Liver (tissue), 9 donors: ENCODE data around the gene RAP1GAP2. TPM values are rescaled to one million over a fixed set of nuclear protein-coding genes. Genes with fewer than 3 reads are reported as not detected.

Experiments
- DNase-seq: peaks from one replicate; pipeline ENCODE4 v3.0.0-alpha.2; 2017; ENCODE audit warnings: low spot score
- H3K27ac ChIP-seq, 2 donors: one replicate each; pipeline ENCODE4 v1.7.0; 2013; ENCODE audit warnings: inconsistent platforms in 2 of 2, low read length in 2 of 2, control low read depth in 1 of 2, low read depth in 1 of 2, mild to moderate bottlenecking in 1 of 2
- H3K27me3 ChIP-seq, 4 donors: one replicate each; pipeline versions ENCODE4 v1.6.1 to v1.7.0; 2013; ENCODE audit warnings: low read length in 3 of 4, inconsistent platforms in 1 of 4, mild to moderate bottlenecking in 1 of 4, moderate library complexity in 1 of 4; ENCODE audit not compliant: control insufficient read depth in 4 of 4, insufficient read depth in 4 of 4
- H3K36me3 ChIP-seq, 4 donors: one replicate each; pipeline versions ENCODE4 v1.6.1 to v1.7.0; 2013; ENCODE audit warnings: low read length in 3 of 4, mild to moderate bottlenecking in 3 of 4, low read depth in 1 of 4, moderate library complexity in 1 of 4; ENCODE audit not compliant: control insufficient read depth in 4 of 4, insufficient read depth in 3 of 4
- H3K4me1 ChIP-seq, 4 donors: one replicate each; pipeline versions ENCODE4 v1.6.1 to v1.7.0; 2013; ENCODE audit warnings: low read length in 3 of 4, mild to moderate bottlenecking in 3 of 4, moderate library complexity in 1 of 4; ENCODE audit not compliant: control insufficient read depth in 4 of 4, insufficient read depth in 4 of 4
- H3K4me3 ChIP-seq, 3 donors: one replicate each; pipeline versions ENCODE4 v1.6.1 to v1.7.0; 2013; ENCODE audit warnings: low read length in 3 of 3, control low read depth in 1 of 3, low read depth in 1 of 3, mild to moderate bottlenecking in 1 of 3
- H3K9ac ChIP-seq, 2 donors: one replicate each; pipeline ENCODE4 v1.7.0; 2013; ENCODE audit warnings: low read length in 2 of 2, mild to moderate bottlenecking in 2 of 2, moderate library complexity in 2 of 2, control low read depth in 1 of 2, low read depth in 1 of 2
- H3K9me3 ChIP-seq, 4 donors: one replicate each; pipeline versions ENCODE4 v1.6.1 to v1.7.0; 2013; ENCODE audit warnings: low read length in 3 of 4; ENCODE audit not compliant: control insufficient read depth in 4 of 4
- ATF3 ChIP-seq: IDR thresholded peaks from 2 replicates; pipeline ENCODE4 v1.6.1; 2016; ENCODE audit warnings: antibody characterized with exemption
- CTCF ChIP-seq: fragments of 150-350 bp; IDR thresholded peaks from 2 replicates; pipeline ENCODE4 v1.5.1; 2017; ENCODE audit warnings: improper control_type of control experiment, low read depth, low read length; ENCODE audit not compliant: missing input control
- EGR1 ChIP-seq, 2 donors: IDR thresholded peaks; 2 replicates each; pipeline ENCODE4 v1.6.1; 2016 to 2018; ENCODE audit warnings: antibody characterized with exemption in 2 of 2, low read depth in 2 of 2
- FOXA1 ChIP-seq: IDR thresholded peaks from 2 replicates; pipeline ENCODE4 v1.6.1; 2016; ENCODE audit warnings: antibody characterized with exemption
- FOXA2 ChIP-seq: IDR thresholded peaks from 2 replicates; pipeline ENCODE4 v1.6.1; 2016; ENCODE audit warnings: antibody characterized with exemption
- GABPA ChIP-seq, 2 donors: IDR thresholded peaks in 1 of 2; conservative IDR thresholded peaks in 1 of 2; 2 replicates each; pipeline ENCODE4 v1.6.1; 2016; ENCODE audit warnings: antibody characterized with exemption in 2 of 2, mild to moderate bottlenecking in 1 of 2, moderate library complexity in 1 of 2
- HNF4A ChIP-seq, 2 donors: conservative IDR thresholded peaks; 2 replicates each; pipeline ENCODE4 v1.6.1; 2016; ENCODE audit warnings: antibody characterized with exemption in 2 of 2, mild to moderate bottlenecking in 2 of 2
- HNF4G ChIP-seq: IDR thresholded peaks from 2 replicates; pipeline ENCODE4 v1.6.1; 2016; ENCODE audit warnings: antibody characterized with exemption
- JUND ChIP-seq, 2 donors: IDR thresholded peaks; 2 replicates each; pipeline ENCODE4 v1.6.1; 2016; ENCODE audit warnings: antibody characterized with exemption in 2 of 2
- MAX ChIP-seq: IDR thresholded peaks from 2 replicates; pipeline ENCODE4 v1.6.1; 2016; ENCODE audit warnings: antibody characterized with exemption
- NR2F2 ChIP-seq: IDR thresholded peaks from 2 replicates; pipeline ENCODE4 v1.6.1; 2016; ENCODE audit warnings: antibody characterized with exemption
- RAD21 ChIP-seq, 2 donors: IDR thresholded peaks; 2 replicates each; pipeline ENCODE4 v1.6.1; 2016; ENCODE audit warnings: antibody characterized with exemption in 2 of 2, mild to moderate bottlenecking in 2 of 2
- RXRA ChIP-seq, 2 donors: IDR thresholded peaks; 2 replicates each; pipeline ENCODE4 v1.6.1; 2017 to 2018; ENCODE audit warnings: antibody characterized with exemption in 2 of 2, mild to moderate bottlenecking in 1 of 2
- SP1 ChIP-seq: IDR thresholded peaks from 2 replicates; pipeline ENCODE4 v1.6.1; 2018; ENCODE audit warnings: antibody characterized with exemption, mild to moderate bottlenecking
- TAF1 ChIP-seq: conservative IDR thresholded peaks from 2 replicates; pipeline ENCODE4 v1.6.1; 2016; ENCODE audit warnings: antibody characterized with exemption, mild to moderate bottlenecking
- YY1 ChIP-seq: IDR thresholded peaks from 2 replicates; pipeline ENCODE4 v1.6.1; 2016; ENCODE audit warnings: antibody characterized with exemption, mild to moderate bottlenecking
- ZBTB33 ChIP-seq: IDR thresholded peaks from 2 replicates; pipeline ENCODE4 v1.6.1; 2016; ENCODE audit warnings: antibody characterized with exemption
- WGBS: extraction: QIAGEN DNeasy Blood & Tissue Kit; methylation state at CpG from one replicate; pipeline ENCODE4 v1.1.7; 2013; 5-methylcytosine and 5-hydroxymethylcytosine counted together
- polyA plus RNA-seq, 2 donors: library from polyadenylated mRNA; stranded (reverse) in 1 of 2; unstranded in 1 of 2; fragments of 200-250 nt in 1 of 2; fragments of >200 nt in 1 of 2; fragmentation: Nextera tagmentation in 1 of 2; extraction: Ambion mirVana in 1 of 2; gene quantifications; one replicate each; pipeline versions ENCODE4 v1.2.1 to v1.2.3, GENCODE V29; 2013 to 2015
- total RNA-seq, 2 donors: library from RNA; depleted of rRNA; stranded (reverse); fragments of >200 nt; gene quantifications; one replicate each; pipeline ENCODE4 v1.2.3, GENCODE V29; 2014
- TF ChIP-seq, protein P1 (sequence below): IDR thresholded peaks from 2 replicates; pipeline ENCODE4 v1.6.1; 2016; ENCODE audit warnings: antibody characterized with exemption, mild to moderate bottlenecking
- donor health status: healthy.
- donor health status: healthy.
- donor health status: healthy.
- donor health status: healthy.
- donor health status: healthy.

Gene RAP1GAP2
- total and polyA plus RNA-seq, 4 donors = 0.56 to 1.7 (median 1.1) TPM

GRCh38 chr17:2749058-2749783, 47.0 kb upstream of the RAP1GAP2 start, which contains the start of gene CCDC92B:
Gene CCDC92B (minus strand): TSS chr17:2749652. CDS start chr17:2735145, 14,507 bp downstream.
- no peaks in the 10 kb centered on the region for H3K36me3 ChIP-seq
- TF ChIP-seq, protein P1, sequence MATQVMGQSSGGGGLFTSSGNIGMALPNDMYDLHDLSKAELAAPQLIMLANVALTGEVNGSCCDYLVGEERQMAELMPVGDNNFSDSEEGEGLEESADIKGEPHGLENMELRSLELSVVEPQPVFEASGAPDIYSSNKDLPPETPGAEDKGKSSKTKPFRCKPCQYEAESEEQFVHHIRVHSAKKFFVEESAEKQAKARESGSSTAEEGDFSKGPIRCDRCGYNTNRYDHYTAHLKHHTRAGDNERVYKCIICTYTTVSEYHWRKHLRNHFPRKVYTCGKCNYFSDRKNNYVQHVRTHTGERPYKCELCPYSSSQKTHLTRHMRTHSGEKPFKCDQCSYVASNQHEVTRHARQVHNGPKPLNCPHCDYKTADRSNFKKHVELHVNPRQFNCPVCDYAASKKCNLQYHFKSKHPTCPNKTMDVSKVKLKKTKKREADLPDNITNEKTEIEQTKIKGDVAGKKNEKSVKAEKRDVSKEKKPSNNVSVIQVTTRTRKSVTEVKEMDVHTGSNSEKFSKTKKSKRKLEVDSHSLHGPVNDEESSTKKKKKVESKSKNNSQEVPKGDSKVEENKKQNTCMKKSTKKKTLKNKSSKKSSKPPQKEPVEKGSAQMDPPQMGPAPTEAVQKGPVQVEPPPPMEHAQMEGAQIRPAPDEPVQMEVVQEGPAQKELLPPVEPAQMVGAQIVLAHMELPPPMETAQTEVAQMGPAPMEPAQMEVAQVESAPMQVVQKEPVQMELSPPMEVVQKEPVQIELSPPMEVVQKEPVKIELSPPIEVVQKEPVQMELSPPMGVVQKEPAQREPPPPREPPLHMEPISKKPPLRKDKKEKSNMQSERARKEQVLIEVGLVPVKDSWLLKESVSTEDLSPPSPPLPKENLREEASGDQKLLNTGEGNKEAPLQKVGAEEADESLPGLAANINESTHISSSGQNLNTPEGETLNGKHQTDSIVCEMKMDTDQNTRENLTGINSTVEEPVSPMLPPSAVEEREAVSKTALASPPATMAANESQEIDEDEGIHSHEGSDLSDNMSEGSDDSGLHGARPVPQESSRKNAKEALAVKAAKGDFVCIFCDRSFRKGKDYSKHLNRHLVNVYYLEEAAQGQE = no peak
- TF ChIP-seq ATF3 (no peak), ZBTB33 (no peak), RXRA (IDR thresholded peaks at IDR 0.05) (no peak), CTCF (no peak), FOXA2 (no peak), TAF1 (no peak), HNF4G (no peak), JUND (IDR thresholded peaks at IDR 0.05) (no peak), NR2F2 (no peak), FOXA1 (no peak), HNF4A (conservative IDR thresholded peaks at IDR 0.05) (no peak), SP1 (no peak), YY1 (no peak), RAD21 (IDR thresholded peaks at IDR 0.05) (no peak), EGR1 (IDR thresholded peaks at IDR 0.05; ENCODE audit: low read depth in 2 of 2) (no peak), MAX (no peak), GABPA (IDR thresholded peaks at IDR 0.05 in 1 of 2, conservative IDR thresholded peaks at IDR 0.05 in 1 of 2) (no peak)
- no peaks in the 10 kb centered on the region for H3K9me3 ChIP-seq
- H3K27ac ChIP-seq = no peak within 1 kb of the TSS
- peaks cover 0 to 5% (median 0%) of the 10 kb centered on the region in 4 donors for H3K27me3 ChIP-seq
- peak within 1 kb of the TSS in 1 of 3 donors; percentile 38 for H3K4me3 ChIP-seq
- no peak for DNase-seq
- 6% methylated on average over 76 of the region's 76 CpGs for WGBS
- no peak within 1 kb of the TSS for H3K9ac ChIP-seq
- H3K4me1 ChIP-seq = no peaks in the 10 kb centered on the region
